Mesenchymal stem cell (in vitro differentiated cells and primary cell): ENCODE data around the gene CITED4.

Experiments
- DNase-seq: peaks from one replicate; pipeline ENCODE4 v3.0.0-alpha.2; 2013
- H2AFZ ChIP-seq: one replicate; pipeline ENCODE4 v1.6.1; 2013; ENCODE audit warnings: low read depth, mild to moderate bottlenecking, control low read depth, inconsistent platforms, low read length, moderate library complexity
- H2AK5ac ChIP-seq: 2 replicates; pipeline ENCODE4 v1.6.1; 2013; ENCODE audit warnings: low read length, moderate library complexity, mild to moderate bottlenecking, inconsistent platforms; ENCODE audit not compliant: severe bottlenecking
- H2BK120ac ChIP-seq: one replicate; pipeline ENCODE4 v1.6.1; 2013; ENCODE audit warnings: low read depth, mild to moderate bottlenecking, inconsistent platforms, low read length, moderate library complexity
- H2BK12ac ChIP-seq, 2 experiments: one replicate each; pipeline ENCODE4 v1.6.1; 2013; ENCODE audit warnings: inconsistent platforms in 2 of 2, low read length in 2 of 2, mild to moderate bottlenecking in 2 of 2, moderate library complexity in 2 of 2, control low read depth in 1 of 2
- H2BK15ac ChIP-seq: one replicate; pipeline ENCODE4 v1.6.1; 2013; ENCODE audit warnings: mild to moderate bottlenecking, low read depth, inconsistent platforms; ENCODE audit not compliant: poor library complexity, severe bottlenecking
- H2BK5ac ChIP-seq: 2 replicates; pipeline ENCODE4 v1.6.1; 2013; ENCODE audit warnings: low read depth, mild to moderate bottlenecking, low read length, control low read depth, inconsistent platforms; ENCODE audit not compliant: poor library complexity, severe bottlenecking
- H3K14ac ChIP-seq, 2 experiments: one replicate each; pipeline ENCODE4 v1.6.1; 2013; ENCODE audit warnings: inconsistent platforms in 2 of 2, low read length in 2 of 2, control low read depth in 1 of 2, mild to moderate bottlenecking in 1 of 2, moderate library complexity in 1 of 2
- H3K18ac ChIP-seq, 2 experiments: one replicate each; pipeline ENCODE4 v1.6.1; 2013; ENCODE audit warnings: inconsistent platforms in 2 of 2, low read length in 2 of 2, control low read depth in 1 of 2, low read depth in 1 of 2, mild to moderate bottlenecking in 1 of 2
- H3K23ac ChIP-seq, 2 experiments: one replicate each; pipeline ENCODE4 v1.6.1; 2013; ENCODE audit warnings: inconsistent platforms in 2 of 2, low read length in 2 of 2, mild to moderate bottlenecking in 2 of 2, moderate library complexity in 2 of 2, control low read depth in 1 of 2
- H3K27ac ChIP-seq: 2 replicates; pipeline ENCODE4 v1.5.1; 2013; ENCODE audit warnings: mild to moderate bottlenecking, moderate library complexity, low read length, control low read depth, inconsistent platforms; ENCODE audit not compliant: poor library complexity, severe bottlenecking
- H3K27me3 ChIP-seq, 2 experiments: 2 replicates each; pipeline versions ENCODE4 v1.6.1 to v1.7.0; 2013; ENCODE audit warnings: low read length in 2 of 2, mild to moderate bottlenecking in 2 of 2, moderate library complexity in 2 of 2, control low read depth in 1 of 2, inconsistent platforms in 1 of 2; ENCODE audit not compliant: control insufficient read depth in 1 of 2, insufficient read depth in 1 of 2
- H3K36me3 ChIP-seq, 2 experiments: 2 replicates each; pipeline versions ENCODE4 v1.6.1 to v1.7.0; 2013; ENCODE audit warnings: low read length in 2 of 2, control low read depth in 1 of 2, inconsistent platforms in 1 of 2, low read depth in 1 of 2, mild to moderate bottlenecking in 1 of 2; ENCODE audit not compliant: insufficient read depth in 2 of 2, control insufficient read depth in 1 of 2
- H3K4ac ChIP-seq, 2 experiments: one replicate each; pipeline ENCODE4 v1.6.1; 2013; ENCODE audit warnings: inconsistent platforms in 2 of 2, low read length in 2 of 2, mild to moderate bottlenecking in 2 of 2, moderate library complexity in 2 of 2, control low read depth in 1 of 2, low read depth in 1 of 2
- H3K4me1 ChIP-seq: 2 replicates; pipeline ENCODE4 v1.6.1; 2013; ENCODE audit warnings: low read depth, low read length, control low read depth; ENCODE audit not compliant: control insufficient read depth, insufficient read depth
- H3K4me2 ChIP-seq: 2 replicates; pipeline ENCODE4 v1.6.1; 2013; ENCODE audit warnings: low read length, mild to moderate bottlenecking, inconsistent platforms; ENCODE audit not compliant: poor library complexity, severe bottlenecking
- H3K4me3 ChIP-seq, 2 experiments: 2 replicates each; pipeline versions ENCODE4 v1.5.1 to v1.7.0; 2013; ENCODE audit warnings: low read length in 2 of 2, mild to moderate bottlenecking in 2 of 2, control low read depth in 1 of 2, low read depth in 1 of 2; ENCODE audit not compliant: insufficient read depth in 1 of 2
- H3K79me1 ChIP-seq: replicated peaks from 2 replicates; pipeline ENCODE4 v1.6.1; 2013; ENCODE audit warnings: mild to moderate bottlenecking, control low read depth, low read length, inconsistent platforms; ENCODE audit not compliant: poor library complexity, severe bottlenecking
- H3K9ac ChIP-seq: 2 replicates; pipeline ENCODE4 v1.7.0; 2013; ENCODE audit warnings: mild to moderate bottlenecking, low read length, moderate library complexity
- H3K9me3 ChIP-seq: 2 replicates; pipeline ENCODE4 v1.7.0; 2013; ENCODE audit warnings: mild to moderate bottlenecking, low read length; ENCODE audit not compliant: control insufficient read depth
- H4K8ac ChIP-seq: one replicate; pipeline ENCODE4 v1.6.1; 2013; ENCODE audit warnings: inconsistent platforms, mild to moderate bottlenecking, low read length, moderate library complexity
- H4K91ac ChIP-seq: one replicate; pipeline ENCODE4 v1.6.1; 2013; ENCODE audit warnings: mild to moderate bottlenecking, low read length, inconsistent platforms
- WGBS: methylation state at CpG from one replicate; pipeline ENCODE4 v1.1.7; 2013; ENCODE audit warnings: mixed read lengths; 5-methylcytosine and 5-hydroxymethylcytosine counted together

CITED4 gene

GRCh38 chr1:40868051-40868723, 6.0 kb upstream of the CITED4 start:
- Histone ChIP-seq H2AFZ (no peak overlapping the region), H3K9ac (no peak overlapping the region), H3K14ac (no peak overlapping the region), H3K18ac (no peak overlapping the region), H3K36me3 (no peaks in the 10 kb centered on the region), H4K8ac (no peak overlapping the region), H2AK5ac (no peak overlapping the region), H2BK5ac (no peak overlapping the region), H4K91ac (no peak overlapping the region), H2BK15ac (no peak overlapping the region), H3K27ac (no peak overlapping the region), H3K9me3 (peaks cover 14% of the 10 kb centered on the region), H3K79me1 (no peaks in the 10 kb centered on the region), H3K4me1 (peaks cover 16% of the 10 kb centered on the region), H2BK120ac (no peak overlapping the region), H3K23ac (no peak overlapping the region), H3K4me3 (no peak overlapping the region), H3K27me3 (no peaks in the 10 kb centered on the region), H3K4me2 (no peak overlapping the region), H3K4ac (no peak overlapping the region), H2BK12ac (no peak overlapping the region)
- 89% methylated on average over 2 of the region's 4 CpGs for WGBS
- DNase-seq, result peak; percentile 84

- H3K4me1 ChIP-seq, result peaks cover 22% of the 10 kb centered on the region
- no peak overlapping the region for H3K27ac ChIP-seq
- H4K8ac ChIP-seq, result peak overlapping the region; percentile 91
- peaks cover 6% of the 10 kb centered on the region for H3K79me1 ChIP-seq
- no peaks in the 10 kb centered on the region for H3K27me3 ChIP-seq
- no peaks in the 10 kb centered on the region for H3K9me3 ChIP-seq
- no peak overlapping the region for H2BK5ac ChIP-seq
- peak overlapping the region in 1 of 2 experiments; percentile 40 for H3K4ac ChIP-seq
- H2AFZ ChIP-seq, result no peak overlapping the region
- DNase-seq, result peak; percentile 60
- H3K4me3 ChIP-seq, result peak overlapping the region; percentile 71 to 76
- peak overlapping the region; percentile 75 to 85 for H3K18ac ChIP-seq
- H4K91ac ChIP-seq, result no peak overlapping the region
- H2BK12ac ChIP-seq, result no peak overlapping the region
- H2BK15ac ChIP-seq, result peak overlapping the region; percentile 38
- WGBS, result 7% methylated on average over 60 of the region's 98 CpGs
- H3K23ac ChIP-seq, result peak overlapping the region in 1 of 2 experiments; percentile 28
- no peaks in the 10 kb centered on the region for H3K36me3 ChIP-seq
- peak overlapping the region; percentile 62 for H2BK120ac ChIP-seq
- H3K4me2 ChIP-seq, result peak overlapping the region; percentile 95
- peak overlapping the region; percentile 76 for H3K9ac ChIP-seq
- H3K14ac ChIP-seq, result peak overlapping the region in 1 of 2 experiments; percentile 88
- H2AK5ac ChIP-seq, result no peak overlapping the region
These were observed 749 bp downstream of the CITED4 start for GRCh38 chr1:40861224-40862003.

- H2AFZ ChIP-seq, result no peak overlapping the region
- peak overlapping the region; percentile 76 for H3K9ac ChIP-seq
- peak overlapping the region; percentile 91 for H4K8ac ChIP-seq
- H3K18ac ChIP-seq, result peak overlapping the region in 1 of 2 experiments; percentile 85
- peak overlapping the region; percentile 95 for H3K4me2 ChIP-seq
- no peak overlapping the region for H2BK15ac ChIP-seq
- peaks cover 18% of the 10 kb centered on the region for H3K4me1 ChIP-seq
- 58% methylated on average over 10 of the region's 10 CpGs for WGBS
- H2BK12ac ChIP-seq, result no peak overlapping the region
- peak overlapping the region in 1 of 2 experiments; percentile 73 for H3K23ac ChIP-seq
- H3K27me3 ChIP-seq, result no peaks in the 10 kb centered on the region
- no peaks in the 10 kb centered on the region for H3K36me3 ChIP-seq
- H2BK120ac ChIP-seq, result peak overlapping the region; percentile 62
- H3K14ac ChIP-seq, result no peak overlapping the region
- no peak overlapping the region for H4K91ac ChIP-seq
- DNase-seq, result no peak
- H2AK5ac ChIP-seq, result no peak overlapping the region
- H3K79me1 ChIP-seq, result peaks cover 6% of the 10 kb centered on the region
- no peak overlapping the region for H2BK5ac ChIP-seq
- peak overlapping the region; percentile 70 to 71 for H3K4me3 ChIP-seq
- no peak overlapping the region for H3K27ac ChIP-seq
- no peak overlapping the region for H3K4ac ChIP-seq
- H3K9me3 ChIP-seq, result no peaks in the 10 kb centered on the region
These were observed 1.4 kb downstream of the CITED4 start for GRCh38 chr1:40860706-40861223.

- Histone ChIP-seq H3K9me3 (no peaks in the 10 kb centered on the region), H3K27me3 (no peaks in the 10 kb centered on the region), H3K4me3 (no peak overlapping the region), H2AFZ (no peak overlapping the region), H3K4me2 (no peak overlapping the region), H3K4ac (no peak overlapping the region), H2BK120ac (no peak overlapping the region), H3K79me1 (peaks cover 6% of the 10 kb centered on the region), H2AK5ac (no peak overlapping the region), H2BK15ac (no peak overlapping the region), H3K9ac (no peak overlapping the region), H3K4me1 (peaks cover 18% of the 10 kb centered on the region), H3K14ac (no peak overlapping the region), H2BK5ac (no peak overlapping the region), H4K91ac (no peak overlapping the region), H3K27ac (no peak overlapping the region), H3K18ac (no peak overlapping the region), H4K8ac (no peak overlapping the region), H3K23ac (no peak overlapping the region), H2BK12ac (no peak overlapping the region), H3K36me3 (no peaks in the 10 kb centered on the region)
- 100% methylated on average over 4 of the region's 4 CpGs for WGBS
- DNase-seq, result no peak
These were observed 3.2 kb downstream of the CITED4 start for GRCh38 chr1:40858856-40859416.
